Stimulated activated naive CD8-positive, alpha-beta T cell treated with anti-CD3 and anti-CD28 coated beads, Interleukin-15, amount 100 ng/mL, for 72 hours (primary cell): ENCODE data around the gene ACSS3.
"Not testable (repeated sequence)": the region's sequence is repeated elsewhere in the genome, so short reads cannot be mapped to it uniquely, and the experiment has no call there.

ENCODE experiments used
- ATAC-seq: fragments of 150-1000 bp; cut with Tn5 transposase; 2 replicates; pipeline ENCODE4 v1.10.0; 2021; ENCODE audit warnings: mild to moderate bottlenecking, moderate library complexity
- DNase-seq, 2 donors: peaks; one replicate each; pipeline ENCODE4 v3.0.0; 2021 to 2022
- H3K27ac Mint-ChIP-seq, 2 donors: one replicate each; pipeline ENCODE4 v1.8.0; 2022; ENCODE audit warnings: mild to moderate bottlenecking in 2 of 2, mixed read lengths in 2 of 2, moderate library complexity in 2 of 2
- H3K27me3 Mint-ChIP-seq: one replicate; pipeline ENCODE4 v1.8.0; 2022; ENCODE audit warnings: mixed read lengths
- H3K4me1 Mint-ChIP-seq: one replicate; pipeline ENCODE4 v1.8.0; 2022; ENCODE audit warnings: mild to moderate bottlenecking, mixed read lengths
- H3K4me3 Mint-ChIP-seq, 2 donors: one replicate each; pipeline ENCODE4 v1.8.0; 2022; ENCODE audit warnings: mild to moderate bottlenecking in 2 of 2, mixed read lengths in 2 of 2, moderate library complexity in 1 of 2
- H3K9me3 Mint-ChIP-seq, 2 donors: one replicate each; pipeline ENCODE4 v1.8.0; 2022; ENCODE audit warnings: mixed read lengths in 2 of 2

ACSS3 gene

GRCh38 chr12:81174664-81175063, 96.8 kb downstream of the ACSS3 start:
- no peaks in the 10 kb centered on the region for H3K27me3 Mint-ChIP-seq
- ATAC-seq = no peak
- DNase-seq = no peak
- H3K27ac Mint-ChIP-seq = no peak overlapping the region
- no peaks in the 10 kb centered on the region for H3K4me1 Mint-ChIP-seq
- no peak overlapping the region for H3K4me3 Mint-ChIP-seq
- peaks cover 6 to 8% of the 10 kb centered on the region in 2 donors for H3K9me3 Mint-ChIP-seq

DNA sequence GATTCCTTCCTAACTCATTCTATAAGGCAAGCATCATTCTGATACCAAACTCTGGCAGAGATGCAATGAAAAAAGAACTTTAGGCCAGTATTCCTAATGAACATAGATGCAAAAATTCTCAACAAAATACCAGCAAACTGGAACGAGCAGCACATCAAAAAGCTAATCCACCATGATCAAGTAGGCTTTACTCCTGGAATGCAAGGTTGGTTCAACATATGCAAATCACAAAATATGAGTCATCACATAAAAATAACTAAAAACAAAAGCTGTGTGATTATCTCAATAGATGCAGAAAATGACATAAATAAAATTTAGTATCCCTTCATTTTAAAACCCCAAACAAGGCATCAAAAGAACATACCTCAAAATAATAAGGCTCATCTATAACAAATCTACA, 98.9 kb downstream of the ACSS3 start:
- DNase-seq (no peak), ATAC-seq (no peak)
- Mint-ChIP-seq H3K4me3 (no peak overlapping the region), H3K27me3 (no peaks in the 10 kb centered on the region), H3K27ac (no peak overlapping the region), H3K9me3 (peaks cover 6 to 16% of the 10 kb centered on the region in 2 donors), H3K4me1 (no peaks in the 10 kb centered on the region)

GRCh38 chr12:81181691-81182090, 103.8 kb downstream of the ACSS3 start:
- Mint-ChIP-seq H3K27ac (no peak overlapping the region), H3K9me3 (peaks cover 6 to 17% of the 10 kb centered on the region in 2 donors), H3K4me1 (no peaks in the 10 kb centered on the region), H3K4me3 (no peak overlapping the region), H3K27me3 (no peaks in the 10 kb centered on the region)
- ATAC-seq (no peak), DNase-seq (no peak)

- Mint-ChIP-seq H3K4me3 (no peak overlapping the region), H3K9me3 (peaks cover 6 to 7% of the 10 kb centered on the region in 2 donors), H3K4me1 (no peaks in the 10 kb centered on the region), H3K27me3 (no peaks in the 10 kb centered on the region), H3K27ac (no peak overlapping the region)
- no peak for DNase-seq
- no peak for ATAC-seq
Measured at GRCh38 chr12:81187686-81188085, 109.8 kb downstream of the ACSS3 start.

- no peak overlapping the region for H3K4me3 Mint-ChIP-seq
- H3K4me1 Mint-ChIP-seq = no peaks in the 10 kb centered on the region
- H3K9me3 Mint-ChIP-seq = peaks cover 7 to 9% of the 10 kb centered on the region in 2 donors
- no peak for DNase-seq
- no peak overlapping the region for H3K27ac Mint-ChIP-seq
- H3K27me3 Mint-ChIP-seq = no peaks in the 10 kb centered on the region
- ATAC-seq = no peak
Measured at GRCh38 chr12:81196595-81196994, 118.7 kb downstream of the ACSS3 start.

- not testable (repeated sequence) for H3K4me3 Mint-ChIP-seq, H3K9me3 Mint-ChIP-seq, DNase-seq, H3K4me1 Mint-ChIP-seq, ATAC-seq, H3K27me3 Mint-ChIP-seq, H3K27ac Mint-ChIP-seq
Measured at GRCh38 chr12:81200561-81200960, 122.7 kb downstream of the ACSS3 start.

GRCh38 chr12:81203671-81204204, 125.9 kb downstream of the ACSS3 start:
- Mint-ChIP-seq H3K4me3 (no peak overlapping the region), H3K27ac (no peak overlapping the region), H3K27me3 (no peaks in the 10 kb centered on the region), H3K4me1 (no peaks in the 10 kb centered on the region), H3K9me3 (peaks cover 0 to 6% of the 10 kb centered on the region in 2 donors)
- DNase-seq (no peak), ATAC-seq (no peak)

DNA sequence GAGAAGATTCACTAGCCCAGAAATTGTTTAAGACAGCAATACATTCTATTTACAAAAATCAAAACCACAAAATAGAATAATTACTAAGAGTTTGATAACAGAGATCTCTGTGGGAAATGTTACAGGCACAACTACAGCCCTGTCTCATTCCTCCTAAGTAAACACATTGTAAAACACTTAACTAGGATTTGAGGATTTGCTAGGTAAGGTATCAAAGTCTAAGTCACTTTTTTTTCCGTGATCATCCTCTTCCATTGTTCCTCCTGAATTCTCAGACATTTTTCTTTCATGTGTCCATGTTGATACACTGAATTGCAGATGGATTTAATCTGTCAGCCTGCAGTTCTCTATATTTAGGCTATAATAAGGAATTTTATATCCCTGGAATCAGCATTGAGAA, 127.5 kb downstream of the ACSS3 start:
- H3K27ac Mint-ChIP-seq = no peak overlapping the region
- ATAC-seq = no peak
- no peaks in the 10 kb centered on the region for H3K4me1 Mint-ChIP-seq
- H3K9me3 Mint-ChIP-seq = peaks cover 0 to 7% of the 10 kb centered on the region in 2 donors
- H3K4me3 Mint-ChIP-seq = no peak overlapping the region
- H3K27me3 Mint-ChIP-seq = no peaks in the 10 kb centered on the region
- no peak for DNase-seq

- DNase-seq = no peak
- Mint-ChIP-seq H3K4me1 (no peaks in the 10 kb centered on the region), H3K4me3 (no peak overlapping the region), H3K27ac (no peak overlapping the region), H3K27me3 (no peaks in the 10 kb centered on the region), H3K9me3 (peaks cover 0 to 7% of the 10 kb centered on the region in 2 donors)
- no peak for ATAC-seq
Measured at GRCh38 chr12:81206429-81206828, 128.6 kb downstream of the ACSS3 start.

GRCh38 chr12:81207173-81207572, 129.3 kb downstream of the ACSS3 start:
- no peaks in the 10 kb centered on the region for H3K27me3 Mint-ChIP-seq
- peaks cover 0 to 7% of the 10 kb centered on the region in 2 donors for H3K9me3 Mint-ChIP-seq
- no peak for DNase-seq
- ATAC-seq = no peak
- no peaks in the 10 kb centered on the region for H3K4me1 Mint-ChIP-seq
- H3K27ac Mint-ChIP-seq = no peak overlapping the region
- no peak overlapping the region for H3K4me3 Mint-ChIP-seq

GRCh38 chr12:81207664-81208063, 129.8 kb downstream of the ACSS3 start:
- Mint-ChIP-seq H3K4me3 (no peak overlapping the region), H3K27me3 (no peaks in the 10 kb centered on the region), H3K4me1 (no peaks in the 10 kb centered on the region), H3K9me3 (peaks cover 0 to 7% of the 10 kb centered on the region in 2 donors), H3K27ac (no peak overlapping the region)
- ATAC-seq = no peak
- no peak for DNase-seq

DNA sequence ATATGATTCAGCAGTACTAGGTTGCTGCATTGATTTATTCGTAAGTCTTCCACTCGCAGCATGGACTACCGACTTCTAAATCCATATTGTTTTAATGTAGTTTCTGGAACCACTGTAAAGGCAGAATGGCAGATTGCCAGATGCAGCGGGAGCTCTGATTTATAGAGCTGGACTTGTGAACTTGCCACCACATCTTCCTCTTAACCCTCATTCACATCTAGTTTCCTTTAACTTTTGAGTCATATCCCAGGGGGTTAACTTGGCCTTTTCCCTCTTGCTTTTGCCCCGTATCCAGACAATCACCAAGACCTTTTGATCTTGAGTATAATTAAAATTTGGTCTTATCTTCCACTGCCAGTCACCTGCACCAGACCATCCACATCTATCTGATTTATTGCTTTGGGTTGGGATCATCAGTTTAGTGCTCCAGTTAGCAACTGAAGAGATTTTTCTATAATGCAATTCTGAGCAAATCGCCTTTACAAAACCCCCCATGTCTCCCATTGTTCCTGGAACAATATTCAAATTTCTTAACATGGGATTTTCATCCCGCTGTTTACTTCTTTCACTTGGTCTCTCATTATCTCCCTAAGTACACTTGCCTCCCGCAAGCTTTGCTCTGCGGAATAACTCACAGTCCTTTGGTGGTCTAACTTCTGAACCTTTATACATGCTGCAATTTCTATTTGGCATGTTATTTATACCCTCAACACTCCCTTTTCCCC, 130.5 kb downstream of the ACSS3 start:
- no peaks in the 10 kb centered on the region for H3K27me3 Mint-ChIP-seq
- H3K4me3 Mint-ChIP-seq = no peak overlapping the region
- DNase-seq = no peak
- H3K27ac Mint-ChIP-seq = no peak overlapping the region
- H3K4me1 Mint-ChIP-seq = no peaks in the 10 kb centered on the region
- H3K9me3 Mint-ChIP-seq = peaks cover 0 to 7% of the 10 kb centered on the region in 2 donors
- no peak for ATAC-seq

DNA sequence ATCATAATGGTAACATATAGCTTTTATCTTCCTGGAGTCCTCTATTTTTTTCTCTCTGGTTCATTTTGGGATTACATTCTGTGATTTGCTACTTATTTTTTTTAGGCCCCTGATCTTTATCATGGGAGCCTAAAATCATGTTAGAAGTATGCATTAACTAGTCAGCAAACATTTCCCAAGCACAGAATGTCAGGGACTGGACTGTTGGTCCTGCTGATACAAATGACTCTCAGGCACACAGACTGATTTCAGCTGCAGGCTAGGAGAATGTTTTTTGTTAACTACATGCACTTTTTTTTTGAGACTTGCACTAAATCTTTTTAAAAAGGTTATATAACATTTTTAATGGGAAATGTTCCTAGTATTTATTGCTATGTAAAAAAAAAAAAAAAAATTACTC, 131.1 kb downstream of the ACSS3 start:
- Mint-ChIP-seq H3K27ac (no peak overlapping the region), H3K27me3 (no peaks in the 10 kb centered on the region), H3K9me3 (peaks cover 0 to 12% of the 10 kb centered on the region in 2 donors), H3K4me3 (no peak overlapping the region), H3K4me1 (no peaks in the 10 kb centered on the region)
- DNase-seq (no peak), ATAC-seq (no peak)

GRCh38 chr12:81209772-81210225, 131.9 kb downstream of the ACSS3 start:
- H3K4me1 Mint-ChIP-seq, H3K4me3 Mint-ChIP-seq, DNase-seq, H3K27ac Mint-ChIP-seq, ATAC-seq, H3K27me3 Mint-ChIP-seq: not testable (repeated sequence)
- peaks cover 0 to 12% of the 10 kb centered on the region in 2 donors for H3K9me3 Mint-ChIP-seq

DNA sequence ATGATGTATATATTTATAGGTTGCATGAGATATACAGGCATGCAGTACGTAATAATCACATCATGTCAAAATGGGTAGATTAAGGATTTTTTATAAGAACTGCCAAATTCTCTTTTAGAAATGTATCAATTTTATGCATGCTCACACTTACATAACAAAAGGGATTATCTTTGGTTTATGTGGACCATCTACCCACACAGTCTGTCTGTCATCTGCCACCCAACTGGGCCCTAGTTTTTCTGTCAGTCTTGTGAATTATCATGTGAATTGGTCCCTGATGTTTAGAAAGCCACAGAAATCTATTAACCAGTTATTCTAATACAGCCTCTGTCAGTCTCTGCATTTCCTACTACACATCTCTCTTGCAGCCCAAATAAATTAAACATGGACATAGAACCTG, 133.4 kb downstream of the ACSS3 start:
- DNase-seq (no peak), ATAC-seq (no peak)
- H3K4me1 Mint-ChIP-seq = no peaks in the 10 kb centered on the region
- H3K27ac Mint-ChIP-seq = no peak overlapping the region
- H3K27me3 Mint-ChIP-seq = no peaks in the 10 kb centered on the region
- H3K4me3 Mint-ChIP-seq = no peak overlapping the region
- peaks cover 0 to 12% of the 10 kb centered on the region in 2 donors for H3K9me3 Mint-ChIP-seq

GRCh38 chr12:81212996-81213696, 135.3 kb downstream of the ACSS3 start:
- DNase-seq (no peak), ATAC-seq (no peak)
- no peak overlapping the region for H3K4me3 Mint-ChIP-seq
- H3K27me3 Mint-ChIP-seq = no peaks in the 10 kb centered on the region
- H3K9me3 Mint-ChIP-seq = peaks cover 0 to 12% of the 10 kb centered on the region in 2 donors
- H3K27ac Mint-ChIP-seq = no peak overlapping the region
- H3K4me1 Mint-ChIP-seq = no peaks in the 10 kb centered on the region
